Activated B cell treated with CpG ODN at 0.5 μM for 24 hours (primary cell): ENCODE results near the gene DOCK1. TPM values are rescaled to one million over a fixed set of nuclear protein-coding genes. Genes with fewer than 3 reads are reported as not detected.

ENCODE experiments used
- ATAC-seq: fragments of 200-7000 bp; cut with Tn5 transposase; one replicate; pipeline ENCODE4 v1.10.0; 2021; ENCODE audit warnings: low read depth, mild to moderate bottlenecking, moderate library complexity
- CTCF ChIA-PET: fragments of 350-600 bp; sonication (Branson Sonifier 250); formaldehyde crosslinking; loops from one replicate; lab custom pipeline; 2021; ENCODE audit warnings: antibody characterized with exemption; lab: Charles Lee
- POLR2A ChIA-PET: fragments of 350-600 bp; sonication (Branson Sonifier 250); formaldehyde crosslinking; loops from one replicate; lab custom pipeline; 2021; ENCODE audit warnings: antibody characterized with exemption; lab: Charles Lee
- DNase-seq: peaks from one replicate; pipeline ENCODE4 v3.0.0; 2022
- H3K27ac Mint-ChIP-seq: one replicate; pipeline ENCODE4 v1.8.0; 2020; ENCODE audit warnings: mixed read lengths
- H3K27me3 Mint-ChIP-seq: one replicate; pipeline ENCODE4 v1.8.0; 2021; ENCODE audit warnings: mixed read lengths
- H3K36me3 Mint-ChIP-seq: one replicate; pipeline ENCODE4 v1.8.0; 2021; ENCODE audit warnings: low read depth, mixed read lengths
- H3K4me1 Mint-ChIP-seq: one replicate; pipeline ENCODE4 v1.8.0; 2021; ENCODE audit warnings: mixed read lengths
- H3K4me3 Mint-ChIP-seq: one replicate; pipeline ENCODE4 v1.8.0; 2020; ENCODE audit warnings: mild to moderate bottlenecking, mixed read lengths
- H3K9me3 Mint-ChIP-seq: one replicate; pipeline ENCODE4 v1.8.0; 2020; ENCODE audit warnings: mixed read lengths
- intact Hi-C: fragments of 100-400 bp; cut with micrococcal nuclease; formaldehyde crosslinking; loops from one replicate; pipeline ENCODE4 v1.15.1; 2024
- total RNA-seq: library from RNA; stranded (reverse); gene quantifications from 2 replicates; pipeline ENCODE4 v1.2.3, GENCODE V29; 2022
- TF ChIP-seq, protein P1 (sequence below): fragments of 200-600 bp; IDR thresholded peaks from one replicate; pipeline ENCODE4 v1.8.0; 2022; ENCODE audit warnings: antibody characterized with exemption, mild to moderate bottlenecking

The DOCK1 gene
- total RNA-seq, 1 donor from 2014 or later, result not detected

DNA sequence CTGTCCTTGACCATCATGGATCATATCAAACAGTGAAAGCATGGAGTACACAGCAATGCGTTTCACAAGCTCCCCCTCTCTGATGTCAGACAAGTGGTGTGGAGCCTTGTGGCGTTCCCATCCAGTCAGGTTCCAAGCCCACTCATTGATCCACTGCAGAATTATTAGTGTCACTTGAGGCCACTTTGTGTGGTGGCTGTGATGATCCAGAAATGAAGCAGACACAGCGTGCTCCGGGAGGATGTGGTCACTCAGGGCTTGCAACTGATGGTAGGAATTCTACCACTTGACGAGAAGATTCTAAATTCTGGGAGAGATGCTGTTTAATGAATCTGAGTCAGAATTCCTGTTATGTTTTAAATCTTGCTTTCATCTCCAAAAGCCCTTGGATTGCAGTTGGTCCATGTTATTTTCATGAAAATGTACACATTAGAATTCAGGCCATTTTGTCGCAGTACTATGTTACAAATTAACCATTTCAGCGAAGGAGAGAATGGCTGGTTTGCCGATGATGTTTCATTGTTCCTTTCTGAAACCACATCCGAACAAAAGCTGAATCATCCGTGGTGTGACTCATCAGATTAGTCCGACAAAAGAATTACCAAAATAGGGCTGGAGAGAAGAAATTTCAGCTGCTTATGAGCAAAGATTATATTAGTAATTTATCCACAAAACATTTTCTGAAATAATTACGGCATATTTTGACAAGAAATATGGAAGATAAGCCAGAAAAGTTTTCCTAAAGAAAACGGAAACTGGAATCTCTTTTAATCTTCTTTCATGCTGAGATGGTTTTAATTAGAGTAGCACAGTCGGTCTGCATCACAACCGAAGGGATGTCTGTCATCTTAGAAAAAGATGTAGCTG is 243.1 kb downstream of the DOCK1 start:
- H3K27me3 Mint-ChIP-seq, result no peaks in the 10 kb centered on the region
- TF ChIP-seq, protein P1, sequence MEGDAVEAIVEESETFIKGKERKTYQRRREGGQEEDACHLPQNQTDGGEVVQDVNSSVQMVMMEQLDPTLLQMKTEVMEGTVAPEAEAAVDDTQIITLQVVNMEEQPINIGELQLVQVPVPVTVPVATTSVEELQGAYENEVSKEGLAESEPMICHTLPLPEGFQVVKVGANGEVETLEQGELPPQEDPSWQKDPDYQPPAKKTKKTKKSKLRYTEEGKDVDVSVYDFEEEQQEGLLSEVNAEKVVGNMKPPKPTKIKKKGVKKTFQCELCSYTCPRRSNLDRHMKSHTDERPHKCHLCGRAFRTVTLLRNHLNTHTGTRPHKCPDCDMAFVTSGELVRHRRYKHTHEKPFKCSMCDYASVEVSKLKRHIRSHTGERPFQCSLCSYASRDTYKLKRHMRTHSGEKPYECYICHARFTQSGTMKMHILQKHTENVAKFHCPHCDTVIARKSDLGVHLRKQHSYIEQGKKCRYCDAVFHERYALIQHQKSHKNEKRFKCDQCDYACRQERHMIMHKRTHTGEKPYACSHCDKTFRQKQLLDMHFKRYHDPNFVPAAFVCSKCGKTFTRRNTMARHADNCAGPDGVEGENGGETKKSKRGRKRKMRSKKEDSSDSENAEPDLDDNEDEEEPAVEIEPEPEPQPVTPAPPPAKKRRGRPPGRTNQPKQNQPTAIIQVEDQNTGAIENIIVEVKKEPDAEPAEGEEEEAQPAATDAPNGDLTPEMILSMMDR, result no peak
- ChIA-PET POLR2A (no interaction called here), CTCF (no interaction called here)
- DNase-seq (no peak), ATAC-seq (no peak)
- no peaks in the 10 kb centered on the region for H3K4me1 Mint-ChIP-seq
- no peaks in the 10 kb centered on the region for H3K36me3 Mint-ChIP-seq
- no peak overlapping the region for H3K27ac Mint-ChIP-seq
- no peaks in the 10 kb centered on the region for H3K9me3 Mint-ChIP-seq
- intact Hi-C loops, result no loop called here
- no peak overlapping the region for H3K4me3 Mint-ChIP-seq

GRCh38 chr10:127148933-127149220 is 243.6 kb downstream of the DOCK1 start:
- no peak for ATAC-seq
- intact Hi-C loops, result no loop called here
- Mint-ChIP-seq H3K27me3 (no peaks in the 10 kb centered on the region), H3K36me3 (no peaks in the 10 kb centered on the region), H3K9me3 (no peaks in the 10 kb centered on the region), H3K27ac (no peak overlapping the region), H3K4me3 (no peak overlapping the region), H3K4me1 (no peaks in the 10 kb centered on the region)
- ChIA-PET CTCF (no interaction called here), POLR2A (no interaction called here)
- DNase-seq, result no peak
- TF ChIP-seq, protein P1, result no peak

DNA sequence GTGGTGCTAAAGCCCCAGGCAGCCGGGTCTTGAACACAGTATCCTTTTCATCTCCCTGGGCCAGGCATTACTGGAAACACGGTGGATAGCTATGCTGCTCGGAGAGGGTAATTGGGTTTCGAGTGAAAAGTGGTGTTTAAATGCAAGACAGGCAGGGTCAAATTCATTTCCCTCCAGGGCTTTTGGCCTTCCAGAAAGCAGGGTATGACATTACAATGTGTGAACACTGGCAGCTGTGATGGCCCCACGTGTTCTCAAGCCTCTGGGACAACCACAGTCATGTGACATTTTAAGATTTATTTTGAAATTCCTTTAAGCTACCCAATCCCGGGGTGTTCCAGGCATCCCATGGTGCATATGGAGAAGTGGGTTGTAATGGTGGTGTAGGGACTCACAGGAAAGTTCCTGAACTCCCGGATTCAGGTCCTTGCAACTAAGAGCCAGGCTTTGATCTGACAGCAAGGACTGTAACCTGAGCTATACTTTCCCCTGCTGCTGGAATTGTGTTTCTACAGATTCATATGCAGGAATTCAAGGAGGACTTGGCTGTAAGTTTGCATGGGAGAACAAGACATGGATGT is 244.4 kb downstream of the DOCK1 start:
- Mint-ChIP-seq H3K9me3 (no peaks in the 10 kb centered on the region), H3K27me3 (no peaks in the 10 kb centered on the region), H3K36me3 (no peaks in the 10 kb centered on the region), H3K4me3 (no peak overlapping the region), H3K27ac (no peak overlapping the region), H3K4me1 (no peaks in the 10 kb centered on the region)
- no peak for ATAC-seq
- intact Hi-C loops, result no loop called here
- DNase-seq, result no peak
- POLR2A ChIA-PET, result no interaction called here
- CTCF ChIA-PET, result no interaction called here
- TF ChIP-seq, protein P1, result no peak

- CTCF ChIA-PET, result no interaction called here
- no peak for DNase-seq
These were observed 244.9 kb downstream of the DOCK1 start for GRCh38 chr10:127150136-127150535.

GRCh38 chr10:127151541-127151940 is 246.3 kb downstream of the DOCK1 start:
- ChIA-PET POLR2A (no interaction called here), CTCF (no interaction called here)
- TF ChIP-seq, protein P1, result no peak
- Mint-ChIP-seq H3K27ac (no peak overlapping the region), H3K4me3 (no peak overlapping the region), H3K4me1 (no peaks in the 10 kb centered on the region), H3K27me3 (no peaks in the 10 kb centered on the region), H3K36me3 (no peaks in the 10 kb centered on the region), H3K9me3 (no peaks in the 10 kb centered on the region)
- no peak for DNase-seq
- ATAC-seq, result no peak
- intact Hi-C loops, result no loop called here

More at GRCh38 chr10:127150136-127150535, 244.9 kb downstream of the DOCK1 start:
- H3K27ac Mint-ChIP-seq, result no peak overlapping the region
- H3K4me1 Mint-ChIP-seq, result no peaks in the 10 kb centered on the region
- H3K9me3 Mint-ChIP-seq, result no peaks in the 10 kb centered on the region
- no peaks in the 10 kb centered on the region for H3K27me3 Mint-ChIP-seq
- TF ChIP-seq, protein P1, result no peak
- ATAC-seq, result no peak
- POLR2A ChIA-PET, result no interaction called here
- no peaks in the 10 kb centered on the region for H3K36me3 Mint-ChIP-seq
- H3K4me3 Mint-ChIP-seq, result no peak overlapping the region
- intact Hi-C loops, result no loop called here
